HFF-Myc (cell line): Measurements from ENCODE around the gene HES7.

Source experiments
- DNase-seq: peaks from one replicate; pipeline ENCODE4 v3.0.0-alpha.2; 2011; ENCODE audit warnings: low read depth; ENCODE audit errors: extremely low read depth
- H3K4me3 ChIP-seq: replicated peaks from 2 replicates; pipeline ENCODE4 v1.5.1; 2011; ENCODE audit warnings: low read depth, mild to moderate bottlenecking, control low read depth, low read length
- TF ChIP-seq, protein P1 (sequence below): IDR thresholded peaks from 2 replicates; pipeline ENCODE4 v1.5.1; 2012; ENCODE audit warnings: mild to moderate bottlenecking, low read depth, low read length, control low read depth; ENCODE audit errors: missing control alignments

HES7 gene

DNA sequence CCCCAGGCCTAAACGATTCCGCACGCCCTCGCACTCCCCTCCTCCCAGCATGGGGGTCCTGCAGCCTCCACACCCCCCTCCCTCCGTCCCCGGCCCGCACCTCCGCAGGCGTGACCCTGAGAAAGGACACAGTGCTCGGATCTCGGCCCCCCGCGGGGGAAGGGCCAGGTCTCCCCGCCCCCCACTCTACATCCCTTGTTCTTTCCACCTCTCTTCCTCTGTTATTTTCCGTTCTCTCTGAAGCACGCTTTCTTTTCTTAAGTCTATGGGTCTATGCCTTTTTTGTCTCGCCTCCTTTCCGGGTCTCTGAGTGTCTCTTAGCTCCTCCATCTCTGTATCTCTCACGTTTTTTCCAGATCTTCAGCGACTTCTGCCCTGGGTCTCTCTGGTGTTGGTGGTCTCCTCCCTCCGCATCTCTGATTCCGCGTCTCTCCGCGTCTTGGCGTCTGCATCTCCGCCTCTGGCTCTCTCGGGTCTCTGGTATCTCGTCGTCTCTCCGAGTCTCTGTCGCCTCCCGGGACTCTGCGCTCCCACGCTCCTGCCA lies 2.1 kb upstream of the HES7 start:
- TF ChIP-seq, protein P1, sequence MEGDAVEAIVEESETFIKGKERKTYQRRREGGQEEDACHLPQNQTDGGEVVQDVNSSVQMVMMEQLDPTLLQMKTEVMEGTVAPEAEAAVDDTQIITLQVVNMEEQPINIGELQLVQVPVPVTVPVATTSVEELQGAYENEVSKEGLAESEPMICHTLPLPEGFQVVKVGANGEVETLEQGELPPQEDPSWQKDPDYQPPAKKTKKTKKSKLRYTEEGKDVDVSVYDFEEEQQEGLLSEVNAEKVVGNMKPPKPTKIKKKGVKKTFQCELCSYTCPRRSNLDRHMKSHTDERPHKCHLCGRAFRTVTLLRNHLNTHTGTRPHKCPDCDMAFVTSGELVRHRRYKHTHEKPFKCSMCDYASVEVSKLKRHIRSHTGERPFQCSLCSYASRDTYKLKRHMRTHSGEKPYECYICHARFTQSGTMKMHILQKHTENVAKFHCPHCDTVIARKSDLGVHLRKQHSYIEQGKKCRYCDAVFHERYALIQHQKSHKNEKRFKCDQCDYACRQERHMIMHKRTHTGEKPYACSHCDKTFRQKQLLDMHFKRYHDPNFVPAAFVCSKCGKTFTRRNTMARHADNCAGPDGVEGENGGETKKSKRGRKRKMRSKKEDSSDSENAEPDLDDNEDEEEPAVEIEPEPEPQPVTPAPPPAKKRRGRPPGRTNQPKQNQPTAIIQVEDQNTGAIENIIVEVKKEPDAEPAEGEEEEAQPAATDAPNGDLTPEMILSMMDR = no peak
- H3K4me3 ChIP-seq = peak overlapping the region; percentile 60
- DNase-seq = no peak

DNA sequence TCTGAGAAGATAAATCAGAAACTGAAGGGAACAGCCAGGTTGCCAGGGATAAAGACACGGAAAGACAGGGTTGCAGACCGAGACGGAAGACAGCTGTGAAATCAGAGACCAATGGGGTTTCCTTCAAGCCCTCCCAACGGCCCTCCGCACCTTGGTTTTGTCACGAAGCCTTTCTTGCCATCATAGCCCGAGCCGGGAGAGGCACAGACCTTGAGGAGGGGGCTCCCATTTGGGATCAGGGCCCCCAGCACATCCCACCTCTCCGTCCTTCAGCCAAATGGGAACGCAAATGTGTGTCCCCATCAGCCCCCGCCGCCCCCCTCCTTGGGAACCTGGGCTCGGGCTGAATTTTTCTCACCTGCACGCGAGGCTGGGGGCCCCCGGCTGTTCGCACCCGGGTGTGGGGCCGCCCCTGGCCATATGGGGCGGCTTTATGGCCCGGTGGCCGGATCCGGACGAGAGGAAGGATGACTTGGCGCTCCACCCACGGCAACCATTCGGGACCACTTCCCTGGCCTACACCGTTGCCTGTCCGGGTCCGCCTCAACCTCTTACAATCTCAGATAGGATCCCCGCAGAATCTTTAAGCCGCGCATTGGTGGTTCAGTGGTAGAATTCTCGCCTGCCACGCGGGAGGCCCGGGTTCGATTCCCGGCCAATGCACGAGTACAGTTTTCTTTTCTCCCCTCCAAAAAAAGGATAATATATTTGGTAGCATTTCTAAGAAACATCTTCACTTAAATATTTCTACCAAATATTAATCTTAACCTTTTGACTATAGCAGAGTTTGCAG lies 1.4 kb upstream of the HES7 start:
- DNase-seq = no peak

DNA sequence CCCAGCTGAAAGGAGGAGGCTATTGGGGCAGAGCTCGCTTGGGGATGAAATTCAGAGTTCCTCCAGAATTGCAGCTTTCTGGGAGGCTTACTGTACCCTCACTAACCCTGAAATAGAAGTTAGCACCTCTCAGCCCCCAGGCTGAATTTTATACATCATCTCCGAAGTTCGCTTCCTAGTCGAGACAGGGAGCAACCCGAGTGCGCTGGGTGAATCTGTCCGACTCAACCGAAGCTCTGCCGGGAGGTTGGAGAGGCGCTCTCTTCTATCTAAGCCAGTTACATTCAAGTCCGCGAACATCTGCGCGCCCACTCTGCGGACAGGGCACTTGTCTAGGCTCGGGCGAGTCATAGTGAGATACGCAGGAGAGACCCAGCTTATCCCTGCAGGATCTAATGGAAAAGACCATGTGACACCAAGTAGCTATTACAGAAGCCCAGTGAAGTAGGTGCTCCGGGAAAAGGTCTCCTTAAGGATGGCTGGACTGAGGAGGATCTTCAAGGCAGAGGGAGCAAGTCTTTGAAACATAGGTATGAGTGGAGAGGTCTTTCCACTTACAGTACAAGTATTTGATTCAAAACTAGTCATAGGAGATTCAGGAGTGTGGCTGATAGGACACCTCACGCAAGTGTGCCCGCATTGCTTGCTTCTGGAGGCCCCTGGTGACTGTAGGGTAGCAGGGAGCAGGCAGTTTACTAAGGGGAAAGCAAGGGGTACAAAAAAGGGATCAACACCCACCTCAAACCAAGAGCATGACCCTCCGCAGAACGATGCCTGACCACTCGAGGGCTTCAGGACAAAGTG lies 646 bp upstream of the HES7 start:
- peak overlapping the region; percentile 60 for H3K4me3 ChIP-seq
- TF ChIP-seq, protein P1 = no peak
- no peak for DNase-seq

More for the DNA sequence above, 1.4 kb upstream of the HES7 start:
- peak overlapping the region; percentile 60 for H3K4me3 ChIP-seq
- TF ChIP-seq, protein P1 = no peak

DNA sequence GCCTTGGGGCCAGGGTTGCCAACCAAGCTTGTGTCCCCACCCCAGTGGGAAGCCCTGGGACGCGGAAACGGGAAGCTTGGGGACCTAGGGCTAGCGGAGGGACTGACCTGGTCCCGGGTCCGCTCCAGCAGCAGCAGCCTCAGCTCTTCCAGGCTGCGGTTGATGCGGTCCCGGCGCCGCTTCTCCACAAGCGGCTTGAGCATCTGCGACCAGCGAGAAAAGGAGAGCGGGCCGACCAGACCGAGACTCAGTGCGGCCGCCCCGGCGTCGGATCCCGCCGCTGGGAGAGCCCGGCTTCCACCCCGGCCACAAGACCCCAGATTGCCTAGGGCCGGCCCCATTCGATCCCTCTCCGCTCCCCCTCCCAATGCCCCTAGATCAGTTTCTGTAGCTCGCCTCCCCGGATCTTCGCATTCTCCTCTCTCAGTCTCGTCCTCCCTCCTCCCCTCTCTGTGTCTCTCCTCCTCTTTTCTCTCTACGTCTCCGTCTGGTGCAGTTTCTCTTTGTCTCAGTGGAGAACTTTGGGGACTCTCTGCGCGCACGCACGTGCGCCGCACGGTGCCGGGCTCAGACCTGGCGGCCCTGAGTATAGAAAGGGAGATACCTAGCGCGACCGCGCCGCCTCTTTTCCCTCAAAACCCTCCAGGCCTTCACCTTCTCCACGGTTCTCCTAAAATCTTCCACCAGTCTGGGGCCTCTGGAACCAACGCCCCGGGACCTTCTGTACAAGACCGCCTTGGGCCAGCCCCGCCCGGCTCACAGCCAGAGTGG lies 797 bp downstream of the HES7 start:
- H3K4me3 ChIP-seq = peak overlapping the region; percentile 60
- no peak for DNase-seq
- TF ChIP-seq, protein P1 = no peak

DNA sequence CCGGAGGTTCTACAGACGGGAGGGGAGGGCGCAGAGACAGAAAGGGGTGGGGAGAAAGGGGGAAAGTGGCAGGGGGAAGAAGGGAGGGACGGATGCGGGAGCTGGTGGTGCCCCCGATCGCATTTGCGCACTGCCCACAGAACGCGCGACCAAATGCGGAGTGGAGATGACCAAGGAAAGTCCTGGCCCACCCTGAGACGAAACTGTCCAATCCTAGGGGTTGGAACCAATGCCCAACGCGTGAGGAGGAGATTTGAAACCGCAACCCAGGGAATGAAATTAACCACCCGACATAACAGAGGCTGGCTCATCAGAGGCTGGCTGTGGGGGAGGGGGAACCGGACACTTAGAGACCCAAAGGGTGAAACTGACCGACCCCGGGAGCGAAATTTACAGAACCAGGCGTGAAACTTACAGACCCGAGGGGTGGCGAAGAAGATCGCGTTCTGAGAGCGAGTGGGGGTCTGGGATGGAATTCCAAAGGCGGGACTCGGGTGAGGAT lies 1.4 kb downstream of the HES7 start:
- peak overlapping the region; percentile 60 for H3K4me3 ChIP-seq
- TF ChIP-seq, protein P1 = no peak
- DNase-seq = no peak
